A549 (cell line): ENCODE results near the gene INPP4B.

ENCODE experiments used
- EP300 ChIP-seq, 2 experiments: fragments of >200 bp; sonication (Bioruptor Twin); formaldehyde crosslinking; IDR thresholded peaks; 2 replicates in 1 of 2; 3 replicates in 1 of 2; pipeline ENCODE4 v1.6.1; 2016 to 2017
- FOSL2 ChIP-seq, 2 experiments: fragments of 450-650 bp in 1 of 2; fragments of >200 bp in 1 of 2; sonication (Bioruptor Twin) in 1 of 2; formaldehyde crosslinking; IDR thresholded peaks; 2 replicates each; pipeline versions ENCODE4 v1.5.0 to v1.6.1; 2016 to 2020; ENCODE audit warnings: mild to moderate bottlenecking in 1 of 2, moderate library complexity in 1 of 2
- JUN ChIP-seq, 2 experiments: fragments of >200 bp; sonication (Bioruptor Twin); formaldehyde crosslinking; IDR thresholded peaks; 2 replicates in 1 of 2; 3 replicates in 1 of 2; pipeline ENCODE4 v1.6.1; 2016 to 2017
- MAFK ChIP-seq: fragments of 450-650 bp; IDR thresholded peaks from 2 replicates; pipeline ENCODE4 v1.6.1; 2014; ENCODE audit not compliant: partially characterized antibody
- POLR2A ChIP-seq: IDR thresholded peaks from 2 replicates; pipeline ENCODE4 v1.6.1; 2012; ENCODE audit warnings: mild to moderate bottlenecking, low read length
- POLR2AphosphoS2 ChIP-seq: conservative IDR thresholded peaks from 2 replicates; pipeline ENCODE4 v1.6.1; 2012; ENCODE audit warnings: low read length, improper control_type of control experiment, inconsistent platforms
- RAD21 ChIP-seq, 2 experiments: fragments of >200 bp in 1 of 2; sonication (Bioruptor Twin) in 1 of 2; formaldehyde crosslinking in 1 of 2; IDR thresholded peaks in 1 of 2; conservative IDR thresholded peaks in 1 of 2; 2 replicates in 1 of 2; 3 replicates in 1 of 2; pipeline ENCODE4 v1.6.1; 2012 to 2018; ENCODE audit warnings: inconsistent platforms in 1 of 2
- RNF2 ChIP-seq: fragments of 200-600 bp; sonication (generic); IDR thresholded peaks from 2 replicates; pipeline ENCODE4 v1.6.1; 2016; ENCODE audit warnings: low read depth, mild to moderate bottlenecking, antibody characterized with exemption, moderate library complexity, borderline replicate concordance
- ZNF302 ChIP-seq: fragments of 250-450 bp; sonication (Bioruptor Pico); IDR thresholded peaks from 2 replicates; pipeline ENCODE4 v1.9.0; 2021; ENCODE audit warnings: inconsistent platforms, mild to moderate bottlenecking, moderate library complexity
- TF ChIP-seq, protein P1 (sequence below): fragments of >200 bp; sonication (Bioruptor Twin); formaldehyde crosslinking; IDR thresholded peaks from 3 replicates; pipeline ENCODE4 v1.5.1; 2016

DNA sequence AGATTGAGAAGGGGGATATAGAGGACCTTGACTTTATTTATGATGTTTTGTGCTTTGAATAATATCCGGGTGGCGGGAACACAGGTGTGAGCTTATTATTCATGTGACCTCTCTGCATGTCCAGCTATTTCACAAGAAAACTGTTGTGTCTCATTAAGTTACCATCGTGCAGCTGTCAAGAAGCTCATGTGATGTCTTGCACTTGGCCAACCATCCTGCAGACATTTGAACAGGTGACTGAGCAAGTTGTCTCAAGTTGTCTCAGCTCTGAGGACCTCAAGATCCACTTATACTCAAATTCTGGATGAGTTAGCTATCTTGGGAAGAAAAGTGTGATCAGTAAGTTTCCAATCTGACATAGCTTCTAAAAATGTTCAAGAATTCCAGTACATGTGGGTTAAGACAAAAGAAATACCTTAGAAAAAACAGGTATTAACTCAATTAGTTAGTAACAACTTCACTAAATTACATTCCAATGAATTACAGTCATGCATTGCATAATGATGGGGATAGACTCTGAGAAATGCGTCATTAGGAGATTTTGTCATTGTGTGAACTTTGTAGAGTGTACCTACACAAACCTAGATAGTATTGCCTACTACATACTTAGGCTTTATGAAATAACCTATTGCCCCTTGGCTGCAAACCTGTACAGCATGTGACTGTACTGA is 462.2 kb downstream of the INPP4B start:
- TF ChIP-seq RNF2 (no peak), EP300 (IDR thresholded peaks at IDR 0.05) (no peak), ZNF302 (CRISPR knock-in tag) (no peak), POLR2A (no peak), JUN (IDR thresholded peaks at IDR 0.05) (no peak), FOSL2 (IDR thresholded peaks at IDR 0.05) (no peak), FOSL2 (CRISPR knock-in tag; IDR thresholded peaks at IDR 0.05) (no peak), POLR2AphosphoS2 (no peak), MAFK (no peak), RAD21 (conservative IDR thresholded peaks at IDR 0.05 in 1 of 2, IDR thresholded peaks at IDR 0.05 in 1 of 2) (no peak)
- TF ChIP-seq, protein P1, sequence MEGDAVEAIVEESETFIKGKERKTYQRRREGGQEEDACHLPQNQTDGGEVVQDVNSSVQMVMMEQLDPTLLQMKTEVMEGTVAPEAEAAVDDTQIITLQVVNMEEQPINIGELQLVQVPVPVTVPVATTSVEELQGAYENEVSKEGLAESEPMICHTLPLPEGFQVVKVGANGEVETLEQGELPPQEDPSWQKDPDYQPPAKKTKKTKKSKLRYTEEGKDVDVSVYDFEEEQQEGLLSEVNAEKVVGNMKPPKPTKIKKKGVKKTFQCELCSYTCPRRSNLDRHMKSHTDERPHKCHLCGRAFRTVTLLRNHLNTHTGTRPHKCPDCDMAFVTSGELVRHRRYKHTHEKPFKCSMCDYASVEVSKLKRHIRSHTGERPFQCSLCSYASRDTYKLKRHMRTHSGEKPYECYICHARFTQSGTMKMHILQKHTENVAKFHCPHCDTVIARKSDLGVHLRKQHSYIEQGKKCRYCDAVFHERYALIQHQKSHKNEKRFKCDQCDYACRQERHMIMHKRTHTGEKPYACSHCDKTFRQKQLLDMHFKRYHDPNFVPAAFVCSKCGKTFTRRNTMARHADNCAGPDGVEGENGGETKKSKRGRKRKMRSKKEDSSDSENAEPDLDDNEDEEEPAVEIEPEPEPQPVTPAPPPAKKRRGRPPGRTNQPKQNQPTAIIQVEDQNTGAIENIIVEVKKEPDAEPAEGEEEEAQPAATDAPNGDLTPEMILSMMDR: no peak
